Keratinocyte (primary cell): ENCODE results near the gene SPAG5. TPM values are rescaled to one million over a fixed set of nuclear protein-coding genes. Genes with fewer than 3 reads are reported as not detected.

Source experiments
- DNase-seq: peaks from one replicate; pipeline ENCODE4 v3.0.0-alpha.2; 2011; ENCODE audit warnings: low read depth, missing footprints, low spot score
- FAIRE-seq: peaks from 2 replicates; lab custom pipeline; 2011; peaks lifted over from hg19 to GRCh38; lab: Jason Lieb, UNC
- H2AFZ ChIP-seq: 2 replicates; pipeline ENCODE4 v1.6.0; 2012; ENCODE audit warnings: low read length, control low read depth, inconsistent platforms; ENCODE audit not compliant: control insufficient read depth
- H3K27ac ChIP-seq: 2 replicates; pipeline ENCODE4 v1.5.1; 2011; ENCODE audit warnings: low read length; ENCODE audit not compliant: control insufficient read depth, insufficient read depth
- H3K27me3 ChIP-seq: 3 replicates; pipeline ENCODE4 v1.6.0; 2011; ENCODE audit warnings: low read length; ENCODE audit not compliant: control insufficient read depth, insufficient read depth; ENCODE audit errors: extremely low read depth
- H3K36me3 ChIP-seq, 2 experiments: 2 replicates in 1 of 2; 3 replicates in 1 of 2; pipeline ENCODE4 v1.5.1; 2011; ENCODE audit warnings: low read length in 2 of 2, mild to moderate bottlenecking in 1 of 2; ENCODE audit not compliant: control insufficient read depth in 2 of 2, insufficient read depth in 2 of 2; ENCODE audit errors: extremely low read depth in 1 of 2
- H3K4me1 ChIP-seq: 3 replicates; pipeline ENCODE4 v1.5.1; 2011; ENCODE audit warnings: low read length; ENCODE audit not compliant: control insufficient read depth, insufficient read depth; ENCODE audit errors: extremely low read depth
- H3K4me2 ChIP-seq: 3 replicates; pipeline ENCODE4 v1.6.0; 2011; ENCODE audit warnings: low read depth, low read length; ENCODE audit not compliant: control insufficient read depth, insufficient read depth; ENCODE audit errors: extremely low read depth
- H3K4me3 ChIP-seq, 3 experiments: fragments of 200-600 bp in 1 of 3; sonication (generic) in 1 of 3; 2 replicates in 2 of 3; 3 replicates in 1 of 3; pipeline ENCODE4 v1.5.1; 2011 to 2016; ENCODE audit warnings: low read length in 3 of 3, mild to moderate bottlenecking in 3 of 3, control low read depth in 2 of 3, inconsistent platforms in 1 of 3, low read depth in 1 of 3, mixed read lengths in 1 of 3, mixed run types in 1 of 3, moderate library complexity in 1 of 3; ENCODE audit not compliant: control insufficient read depth in 2 of 3, insufficient read depth in 2 of 3; ENCODE audit errors: extremely low read depth in 1 of 3
- H3K79me2 ChIP-seq: 2 replicates; pipeline ENCODE4 v1.6.0; 2012; ENCODE audit warnings: low read length; ENCODE audit not compliant: control insufficient read depth, insufficient read depth
- H3K9ac ChIP-seq: 3 replicates; pipeline ENCODE4 v1.6.0; 2011; ENCODE audit warnings: low read length; ENCODE audit not compliant: control insufficient read depth, insufficient read depth; ENCODE audit errors: extremely low read depth
- H3K9me1 ChIP-seq: 3 replicates; pipeline ENCODE4 v1.6.0; 2011; ENCODE audit warnings: low read length; ENCODE audit not compliant: control insufficient read depth, insufficient read depth; ENCODE audit errors: extremely low read depth
- H3K9me3 ChIP-seq: 2 replicates; pipeline ENCODE4 v1.5.1; 2012; ENCODE audit warnings: low read depth, low read length; ENCODE audit not compliant: control insufficient read depth
- H4K20me1 ChIP-seq: 3 replicates; pipeline ENCODE4 v1.6.0; 2011; ENCODE audit warnings: low read length; ENCODE audit not compliant: control insufficient read depth, insufficient read depth; ENCODE audit errors: extremely low read depth
- CTCF ChIP-seq, 3 experiments: IDR thresholded peaks in 1 of 3; conservative IDR thresholded peaks in 1 of 3; optimal IDR thresholded peaks in 1 of 3; 2 replicates in 2 of 3; 3 replicates in 1 of 3; pipeline versions ENCODE3 to v1.5.1; 2011; ENCODE audit warnings: low read length in 3 of 3, mild to moderate bottlenecking in 3 of 3, moderate library complexity in 2 of 3, control low read depth in 1 of 3, inconsistent platforms in 1 of 3; ENCODE audit not compliant: insufficient read depth in 2 of 3; ENCODE audit errors: extremely low read depth in 1 of 3
- EZH2 ChIP-seq: IDR thresholded peaks from one replicate; pipeline ENCODE4 v1.6.1; 2012; ENCODE audit warnings: inconsistent platforms, mild to moderate bottlenecking, low read length, moderate library complexity
- dilution Hi-C: fragments of 300-500 bp; cut with MboI; formaldehyde crosslinking; loops from one replicate; pipeline ENCODE4 v1.7.0; 2020; ENCODE audit warnings: low sequenced_read_pairs; ENCODE audit not compliant: extremely low pct_ligation_motif_present
- polyA plus RNA-seq, 5 experiments: library from polyadenylated mRNA; depleted of rRNA in 3 of 5; stranded (reverse) in 3 of 5; stranded (forward) in 1 of 5; unstranded in 1 of 5; fragments of >200 nt; gene quantifications; 1 replicate in 1 of 5; 2 replicates in 3 of 5; 3 replicates in 1 of 5; pipeline versions ENCODE4 v1.2.1 to v1.2.3, GENCODE V29; 2011 to 2012; ENCODE audit warnings: missing spikeins in 2 of 5, low read depth in 1 of 5, low replicate concordance in 1 of 5

SPAG5 gene
- polyA plus RNA-seq, 1 donor (not counting 4 experiments of a cell fraction or from before 2014, with no cell fraction given) = 21.1 TPM

- Histone ChIP-seq H3K27me3 (no peaks in the 10 kb centered on the region), H3K9me3 (no peaks in the 10 kb centered on the region), H3K4me3 (no peak overlapping the region), H2AFZ (no peak overlapping the region), H3K9ac (no peak overlapping the region), H3K4me2 (no peak overlapping the region), H3K36me3 (peaks cover 14 to 61% of the 10 kb centered on the region in 2 experiments), H3K27ac (no peak overlapping the region), H3K4me1 (no peaks in the 10 kb centered on the region), H3K9me1 (no peaks in the 10 kb centered on the region), H3K79me2 (no peaks in the 10 kb centered on the region), H4K20me1 (no peaks in the 10 kb centered on the region)
- TF ChIP-seq EZH2 (no peak), CTCF (optimal IDR thresholded peaks at IDR 0.05 in 1 of 3, IDR thresholded peaks at IDR 0.05 in 1 of 3, conservative IDR thresholded peaks at IDR 0.05 in 1 of 3; ENCODE audit: extremely low read depth in 1 of 3, insufficient read depth in 2 of 3, low read length in 3 of 3) (no peak)
- dilution Hi-C loops = no loop called here
- DNase-seq (no peak), FAIRE-seq (no peak)
Observed at GRCh38 chr17:28582513-28582912, 16.3 kb downstream of the SPAG5 start.

GRCh38 chr17:28580959-28581358 is 17.9 kb downstream of the SPAG5 start:
- peak; percentile 79 for FAIRE-seq
- Histone ChIP-seq H4K20me1 (no peaks in the 10 kb centered on the region), H3K9me3 (no peaks in the 10 kb centered on the region), H3K9me1 (no peaks in the 10 kb centered on the region), H3K4me1 (peaks cover 5% of the 10 kb centered on the region), H2AFZ (no peak overlapping the region), H3K27ac (no peak overlapping the region), H3K36me3 (peaks cover 13 to 60% of the 10 kb centered on the region in 2 experiments), H3K4me3 (no peak overlapping the region), H3K27me3 (no peaks in the 10 kb centered on the region), H3K79me2 (no peaks in the 10 kb centered on the region), H3K9ac (no peak overlapping the region), H3K4me2 (no peak overlapping the region)
- no peak for DNase-seq
- dilution Hi-C loops = no loop called here
- no peak for TF ChIP-seq CTCF (optimal IDR thresholded peaks at IDR 0.05 in 1 of 3, IDR thresholded peaks at IDR 0.05 in 1 of 3, conservative IDR thresholded peaks at IDR 0.05 in 1 of 3; ENCODE audit: extremely low read depth in 1 of 3, insufficient read depth in 2 of 3, low read length in 3 of 3)
- no peak for TF ChIP-seq EZH2
